Neural cell (in vitro differentiated cells): ENCODE results near the gene MPPED1. TPM values are rescaled to one million over a fixed set of nuclear protein-coding genes. Genes with fewer than 3 reads are reported as not detected.

Experiments used
- H2AFZ ChIP-seq: fragments of 200-600, 300-800 bp; sonication (generic), shearing (Covaris generic); 2 replicates; pipeline ENCODE4 v1.6.0; 2014; ENCODE audit warnings: low read depth, mild to moderate bottlenecking, antibody characterized with exemption, low read length, moderate library complexity
- H3F3A ChIP-seq: fragments of 200-600 bp; shearing (Covaris generic); 2 replicates; pipeline ENCODE4 v1.6.1; 2016; ENCODE audit warnings: mild to moderate bottlenecking, moderate library complexity, mixed read lengths, antibody characterized with exemption, low read length; ENCODE audit not compliant: insufficient read depth, poor library complexity, severe bottlenecking
- H3K27ac ChIP-seq: fragments of 200-600, 300-800 bp; sonication (generic), shearing (Covaris generic); 2 replicates; pipeline ENCODE4 v1.5.1; 2014; ENCODE audit warnings: mild to moderate bottlenecking, low read length, moderate library complexity
- H3K27me3 ChIP-seq: fragments of 300-800, 200-600 bp; sonication (generic), shearing (Covaris generic); 2 replicates; pipeline ENCODE4 v1.6.0; 2014; ENCODE audit warnings: mild to moderate bottlenecking, low read depth, low read length, moderate library complexity; ENCODE audit not compliant: insufficient read depth
- H3K36me3 ChIP-seq: fragments of 300-800, 200-600 bp; sonication (generic), shearing (Covaris generic); 2 replicates; pipeline ENCODE4 v1.5.1; 2014; ENCODE audit warnings: mild to moderate bottlenecking, antibody characterized with exemption, low read length, moderate library complexity; ENCODE audit not compliant: insufficient read depth
- H3K4me2 ChIP-seq: fragments of 300-800, 200-600 bp; sonication (generic), shearing (Covaris generic); 2 replicates; pipeline ENCODE4 v1.6.0; 2014; ENCODE audit warnings: mild to moderate bottlenecking, low read length
- H3K4me3 ChIP-seq: fragments of 300-800, 200-600 bp; sonication (generic), shearing (Covaris generic); 2 replicates; pipeline ENCODE4 v1.5.1; 2014; ENCODE audit warnings: mild to moderate bottlenecking, low read length, moderate library complexity
- H3K79me2 ChIP-seq: fragments of 200-600 bp; shearing (Covaris generic); replicated peaks from 2 replicates; pipeline ENCODE4 v1.6.0; 2014; ENCODE audit warnings: mild to moderate bottlenecking, low read length, moderate library complexity; ENCODE audit not compliant: insufficient read depth
- H3K9ac ChIP-seq: fragments of 300-800, 200-600 bp; sonication (generic), shearing (Covaris generic); 2 replicates; pipeline ENCODE4 v1.6.1; 2016; ENCODE audit warnings: mild to moderate bottlenecking, low read length, mixed read lengths
- H3K9me2 ChIP-seq: fragments of 200-600 bp; shearing (Covaris generic); 2 replicates; pipeline ENCODE4 v1.6.1; 2016; ENCODE audit warnings: mild to moderate bottlenecking, low read length, mixed read lengths; ENCODE audit not compliant: insufficient read depth
- H3K9me3 ChIP-seq: fragments of 200-600, 300-800 bp; sonication (generic), shearing (Covaris generic); 2 replicates; pipeline ENCODE4 v1.6.1; 2016; ENCODE audit warnings: mild to moderate bottlenecking, mixed run types, low read length, moderate library complexity, mixed read lengths
- H4K20me1 ChIP-seq: fragments of 200-600 bp; shearing (Covaris generic); 2 replicates; pipeline ENCODE4 v1.6.1; 2016; ENCODE audit warnings: mild to moderate bottlenecking, mixed run types; ENCODE audit not compliant: insufficient read depth
- EP300 ChIP-seq: fragments of 450-650 bp; conservative IDR thresholded peaks from 2 replicates; pipeline ENCODE4 v1.6.1; 2014; ENCODE audit warnings: antibody characterized with exemption, mild to moderate bottlenecking, moderate library complexity; ENCODE audit not compliant: poor library complexity, severe bottlenecking
- EZH2 ChIP-seq: fragments of 200-600, 300-800 bp; shearing (Covaris generic), sonication (generic); IDR thresholded peaks from 2 replicates; pipeline ENCODE4 v1.6.1; 2014; ENCODE audit warnings: antibody characterized with exemption, low read length, borderline replicate concordance, mild to moderate bottlenecking; ENCODE audit not compliant: insufficient read depth, poor library complexity, severe bottlenecking
- MXI1 ChIP-seq: fragments of 450-650 bp; conservative IDR thresholded peaks from 2 replicates; pipeline ENCODE4 v1.6.1; 2014; ENCODE audit warnings: antibody characterized with exemption, mild to moderate bottlenecking; ENCODE audit not compliant: poor library complexity, severe bottlenecking
- POLR2AphosphoS5 ChIP-seq: IDR thresholded peaks from 2 replicates; pipeline ENCODE4 v1.6.1; 2012
- RAD21 ChIP-seq: fragments of 450-650 bp; conservative IDR thresholded peaks from 2 replicates; pipeline ENCODE4 v1.6.1; 2014; ENCODE audit warnings: antibody characterized with exemption, mild to moderate bottlenecking, moderate library complexity
- SMC3 ChIP-seq: fragments of 450-650 bp; conservative IDR thresholded peaks from 2 replicates; pipeline ENCODE4 v1.6.1; 2014; ENCODE audit warnings: antibody characterized with exemption, mild to moderate bottlenecking, moderate library complexity; ENCODE audit not compliant: poor library complexity
- TAF1 ChIP-seq: IDR thresholded peaks from 2 replicates; pipeline ENCODE4 v1.6.1; 2012; ENCODE audit warnings: low read depth
- polyA plus RNA-seq: library from polyadenylated mRNA; depleted of rRNA; stranded (reverse); fragments of >200 nt; gene quantifications from 2 replicates; pipeline ENCODE4 v1.2.3, GENCODE V29; 2014
- TF ChIP-seq, protein P1 (sequence below): fragments of 450-650 bp; IDR thresholded peaks from 2 replicates; pipeline ENCODE4 v1.5.1; 2014; ENCODE audit warnings: antibody characterized with exemption, mild to moderate bottlenecking, moderate library complexity; ENCODE audit not compliant: poor library complexity, severe bottlenecking
- TF ChIP-seq, protein P2 (sequence below): IDR thresholded peaks from 2 replicates; pipeline ENCODE4 v1.6.1; 2012; ENCODE audit warnings: borderline replicate concordance

Gene MPPED1
- polyA plus RNA-seq, 1 donor from 2014 or later, result 33.4 TPM

DNA sequence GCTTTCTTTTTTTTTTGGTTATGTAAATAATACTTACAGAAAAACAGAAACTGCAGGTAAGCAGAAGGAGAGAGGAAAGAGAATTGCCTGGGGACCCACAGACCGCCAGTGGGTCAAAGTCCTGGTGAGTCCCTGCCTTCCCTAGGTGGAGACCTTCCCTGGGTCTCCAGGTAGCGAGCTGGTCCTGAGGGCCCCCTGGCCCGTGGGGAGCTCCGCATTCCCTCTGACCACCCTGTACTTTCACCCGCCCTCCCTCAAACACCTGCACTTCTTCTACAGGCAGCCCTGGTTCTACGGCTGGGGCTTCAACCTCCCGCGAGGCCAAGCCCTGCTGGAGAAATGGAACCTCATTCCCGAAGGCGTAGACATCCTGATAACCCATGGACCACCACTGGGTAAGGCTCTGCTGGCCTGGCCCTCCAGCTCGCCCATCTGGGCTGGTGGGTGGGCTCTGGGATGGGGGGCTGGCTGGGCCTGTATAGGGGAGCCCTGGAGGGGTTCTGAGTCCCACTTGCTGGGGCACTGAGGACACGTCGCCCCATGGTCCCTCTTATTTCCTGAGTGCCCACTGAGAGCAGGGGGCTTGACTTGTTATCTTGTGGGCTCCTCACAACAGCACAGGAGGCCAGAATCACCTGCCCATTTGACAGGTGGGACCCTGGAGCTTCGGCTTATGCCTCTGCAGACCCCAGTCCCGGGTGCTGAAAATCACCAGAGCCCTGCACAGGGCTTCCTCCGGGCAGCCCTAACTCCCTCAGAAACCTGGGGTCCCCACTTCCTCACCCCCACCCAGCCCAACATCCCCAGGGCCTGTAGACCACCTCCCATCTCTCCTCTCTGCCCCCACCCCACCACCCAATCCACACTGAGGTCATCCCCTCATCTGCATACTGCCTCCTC lies 86.4 kb downstream of the MPPED1 start:
- no peaks in the 10 kb centered on the region for H3K36me3 ChIP-seq
- H3K27ac ChIP-seq, result no peak overlapping the region
- no peak overlapping the region for H2AFZ ChIP-seq
- no peaks in the 10 kb centered on the region for H3K9me3 ChIP-seq
- H3K4me2 ChIP-seq, result no peak overlapping the region
- H3K9me2 ChIP-seq, result no peaks in the 10 kb centered on the region
- H3F3A ChIP-seq, result no peaks in the 10 kb centered on the region
- TF ChIP-seq TAF1, result no peak
- TF ChIP-seq, protein P1, sequence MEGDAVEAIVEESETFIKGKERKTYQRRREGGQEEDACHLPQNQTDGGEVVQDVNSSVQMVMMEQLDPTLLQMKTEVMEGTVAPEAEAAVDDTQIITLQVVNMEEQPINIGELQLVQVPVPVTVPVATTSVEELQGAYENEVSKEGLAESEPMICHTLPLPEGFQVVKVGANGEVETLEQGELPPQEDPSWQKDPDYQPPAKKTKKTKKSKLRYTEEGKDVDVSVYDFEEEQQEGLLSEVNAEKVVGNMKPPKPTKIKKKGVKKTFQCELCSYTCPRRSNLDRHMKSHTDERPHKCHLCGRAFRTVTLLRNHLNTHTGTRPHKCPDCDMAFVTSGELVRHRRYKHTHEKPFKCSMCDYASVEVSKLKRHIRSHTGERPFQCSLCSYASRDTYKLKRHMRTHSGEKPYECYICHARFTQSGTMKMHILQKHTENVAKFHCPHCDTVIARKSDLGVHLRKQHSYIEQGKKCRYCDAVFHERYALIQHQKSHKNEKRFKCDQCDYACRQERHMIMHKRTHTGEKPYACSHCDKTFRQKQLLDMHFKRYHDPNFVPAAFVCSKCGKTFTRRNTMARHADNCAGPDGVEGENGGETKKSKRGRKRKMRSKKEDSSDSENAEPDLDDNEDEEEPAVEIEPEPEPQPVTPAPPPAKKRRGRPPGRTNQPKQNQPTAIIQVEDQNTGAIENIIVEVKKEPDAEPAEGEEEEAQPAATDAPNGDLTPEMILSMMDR, result no peak
- TF ChIP-seq EZH2, result no peak
- TF ChIP-seq, protein P2, sequence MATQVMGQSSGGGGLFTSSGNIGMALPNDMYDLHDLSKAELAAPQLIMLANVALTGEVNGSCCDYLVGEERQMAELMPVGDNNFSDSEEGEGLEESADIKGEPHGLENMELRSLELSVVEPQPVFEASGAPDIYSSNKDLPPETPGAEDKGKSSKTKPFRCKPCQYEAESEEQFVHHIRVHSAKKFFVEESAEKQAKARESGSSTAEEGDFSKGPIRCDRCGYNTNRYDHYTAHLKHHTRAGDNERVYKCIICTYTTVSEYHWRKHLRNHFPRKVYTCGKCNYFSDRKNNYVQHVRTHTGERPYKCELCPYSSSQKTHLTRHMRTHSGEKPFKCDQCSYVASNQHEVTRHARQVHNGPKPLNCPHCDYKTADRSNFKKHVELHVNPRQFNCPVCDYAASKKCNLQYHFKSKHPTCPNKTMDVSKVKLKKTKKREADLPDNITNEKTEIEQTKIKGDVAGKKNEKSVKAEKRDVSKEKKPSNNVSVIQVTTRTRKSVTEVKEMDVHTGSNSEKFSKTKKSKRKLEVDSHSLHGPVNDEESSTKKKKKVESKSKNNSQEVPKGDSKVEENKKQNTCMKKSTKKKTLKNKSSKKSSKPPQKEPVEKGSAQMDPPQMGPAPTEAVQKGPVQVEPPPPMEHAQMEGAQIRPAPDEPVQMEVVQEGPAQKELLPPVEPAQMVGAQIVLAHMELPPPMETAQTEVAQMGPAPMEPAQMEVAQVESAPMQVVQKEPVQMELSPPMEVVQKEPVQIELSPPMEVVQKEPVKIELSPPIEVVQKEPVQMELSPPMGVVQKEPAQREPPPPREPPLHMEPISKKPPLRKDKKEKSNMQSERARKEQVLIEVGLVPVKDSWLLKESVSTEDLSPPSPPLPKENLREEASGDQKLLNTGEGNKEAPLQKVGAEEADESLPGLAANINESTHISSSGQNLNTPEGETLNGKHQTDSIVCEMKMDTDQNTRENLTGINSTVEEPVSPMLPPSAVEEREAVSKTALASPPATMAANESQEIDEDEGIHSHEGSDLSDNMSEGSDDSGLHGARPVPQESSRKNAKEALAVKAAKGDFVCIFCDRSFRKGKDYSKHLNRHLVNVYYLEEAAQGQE, result no peak
- no peak for TF ChIP-seq RAD21
- TF ChIP-seq SMC3, result no peak
- no peak for TF ChIP-seq POLR2AphosphoS5
- TF ChIP-seq MXI1, result no peak
- no peak for TF ChIP-seq EP300
- no peak overlapping the region for H3K4me3 ChIP-seq
- H4K20me1 ChIP-seq, result no peaks in the 10 kb centered on the region
- H3K79me2 ChIP-seq, result no peaks in the 10 kb centered on the region
- H3K9ac ChIP-seq, result no peak overlapping the region
- H3K27me3 ChIP-seq, result no peaks in the 10 kb centered on the region

DNA sequence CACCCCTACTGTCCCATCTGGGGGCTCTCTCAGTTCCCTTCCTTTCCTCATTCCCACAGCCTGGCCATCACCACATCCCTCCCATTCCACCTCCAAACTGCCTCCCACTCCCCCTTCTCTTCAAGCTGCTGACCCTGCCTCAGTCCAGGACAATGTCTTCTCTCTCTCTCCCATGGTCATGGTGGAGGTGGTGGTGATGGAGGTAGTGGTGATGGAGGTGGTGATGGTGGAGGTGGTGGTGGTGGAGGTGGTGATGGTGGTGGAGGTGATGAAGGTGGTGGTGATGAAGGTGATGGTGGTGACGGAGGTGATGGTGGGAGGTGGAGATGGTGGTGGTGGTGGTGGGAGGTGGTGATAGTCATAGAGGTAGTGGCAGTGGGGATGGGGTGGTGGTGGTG lies 87.0 kb downstream of the MPPED1 start:
- H3K9ac ChIP-seq, result no peak overlapping the region
- H3K79me2 ChIP-seq, result no peaks in the 10 kb centered on the region
- no peaks in the 10 kb centered on the region for H3K9me2 ChIP-seq
- no peaks in the 10 kb centered on the region for H3K36me3 ChIP-seq
- no peak overlapping the region for H3K4me2 ChIP-seq
- H3K27ac ChIP-seq, result no peak overlapping the region
- no peaks in the 10 kb centered on the region for H3K9me3 ChIP-seq
- H3K4me3 ChIP-seq, result no peak overlapping the region
- TF ChIP-seq TAF1, result no peak
- TF ChIP-seq, protein P2, result no peak
- no peak for TF ChIP-seq EP300
- TF ChIP-seq MXI1, result no peak
- no peak for TF ChIP-seq SMC3
- TF ChIP-seq EZH2, result no peak
- TF ChIP-seq, protein P1, result no peak
- no peak for TF ChIP-seq RAD21
- no peak for TF ChIP-seq POLR2AphosphoS5
- no peaks in the 10 kb centered on the region for H3F3A ChIP-seq
- H3K27me3 ChIP-seq, result no peaks in the 10 kb centered on the region
- H4K20me1 ChIP-seq, result no peaks in the 10 kb centered on the region
- H2AFZ ChIP-seq, result no peak overlapping the region
